ENCODE results near the gene NANS. TPM values are rescaled to one million over a fixed set of nuclear protein-coding genes. Genes with fewer than 3 reads are reported as not detected.

Gene NANS
- polyA plus RNA-seq, 1 donor (not counting 4 experiments of a cell fraction or from before 2014, with no cell fraction given) = 63.1 TPM

GRCh38 chr9:98130576-98131228 lies 74.2 kb downstream of the NANS start:
- peaks cover 40 to 71% of the 10 kb centered on the region in 2 experiments for H3K36me3 ChIP-seq (ENCODE audit: control insufficient read depth in 2 of 2, extremely low read depth in 1 of 2, insufficient read depth in 2 of 2, low read length in 2 of 2)

GRCh38 chr9:98132158-98132557 lies 75.6 kb downstream of the NANS start:
- dilution Hi-C loops (cut with MboI; ENCODE audit: extremely low pct_ligation_motif_present, low sequenced_read_pairs) = no loop called here
- Histone ChIP-seq H3K4me2 (ENCODE audit: control insufficient read depth, extremely low read depth, insufficient read depth, low read depth, low read length) (no peak overlapping the region), H3K9ac (ENCODE audit: control insufficient read depth, extremely low read depth, insufficient read depth, low read length) (no peak overlapping the region), H3K36me3 (ENCODE audit: control insufficient read depth in 2 of 2, extremely low read depth in 1 of 2, insufficient read depth in 2 of 2, low read length in 2 of 2) (peaks cover 36 to 76% of the 10 kb centered on the region in 2 experiments), H2AFZ (ENCODE audit: control insufficient read depth, low read length) (no peak overlapping the region), H3K27me3 (ENCODE audit: control insufficient read depth, extremely low read depth, insufficient read depth, low read length) (no peaks in the 10 kb centered on the region), H3K4me3 (ENCODE audit: control insufficient read depth in 2 of 3, extremely low read depth in 1 of 3, insufficient read depth in 2 of 3, low read depth in 1 of 3, low read length in 3 of 3) (no peak overlapping the region), H3K9me1 (ENCODE audit: control insufficient read depth, extremely low read depth, insufficient read depth, low read length) (no peaks in the 10 kb centered on the region), H4K20me1 (ENCODE audit: control insufficient read depth, extremely low read depth, insufficient read depth, low read length) (no peaks in the 10 kb centered on the region), H3K9me3 (ENCODE audit: control insufficient read depth, low read depth, low read length) (no peaks in the 10 kb centered on the region), H3K27ac (ENCODE audit: control insufficient read depth, insufficient read depth, low read length) (no peak overlapping the region), H3K79me2 (ENCODE audit: control insufficient read depth, insufficient read depth, low read length) (no peaks in the 10 kb centered on the region), H3K4me1 (ENCODE audit: control insufficient read depth, extremely low read depth, insufficient read depth, low read length) (no peaks in the 10 kb centered on the region)
- FAIRE-seq (no peak), DNase-seq (ENCODE audit: low read depth, low spot score) (no peak)
- TF ChIP-seq EZH2 (IDR thresholded peaks at IDR 0.05; ENCODE audit: low read length) = no peak
- TF ChIP-seq CTCF (optimal IDR thresholded peaks at IDR 0.05 in 1 of 3, IDR thresholded peaks at IDR 0.05 in 1 of 3, conservative IDR thresholded peaks at IDR 0.05 in 1 of 3; ENCODE audit: extremely low read depth in 1 of 3, insufficient read depth in 2 of 3, low read length in 3 of 3) = no peak

More at GRCh38 chr9:98130576-98131228, 74.2 kb downstream of the NANS start:
- H3K4me3 ChIP-seq (ENCODE audit: control insufficient read depth in 2 of 3, extremely low read depth in 1 of 3, insufficient read depth in 2 of 3, low read depth in 1 of 3, low read length in 3 of 3) = no peak overlapping the region
- H2AFZ ChIP-seq (ENCODE audit: control insufficient read depth, low read length) = no peak overlapping the region
- no peaks in the 10 kb centered on the region for H3K4me1 ChIP-seq (ENCODE audit: control insufficient read depth, extremely low read depth, insufficient read depth, low read length)
- H3K4me2 ChIP-seq (ENCODE audit: control insufficient read depth, extremely low read depth, insufficient read depth, low read depth, low read length) = no peak overlapping the region
- no peak for FAIRE-seq
- H3K27me3 ChIP-seq (ENCODE audit: control insufficient read depth, extremely low read depth, insufficient read depth, low read length) = no peaks in the 10 kb centered on the region
- H3K27ac ChIP-seq (ENCODE audit: control insufficient read depth, insufficient read depth, low read length) = no peak overlapping the region
- no peaks in the 10 kb centered on the region for H3K79me2 ChIP-seq (ENCODE audit: control insufficient read depth, insufficient read depth, low read length)
- dilution Hi-C loops (cut with MboI; ENCODE audit: extremely low pct_ligation_motif_present, low sequenced_read_pairs) = no loop called here
- no peak for TF ChIP-seq CTCF (optimal IDR thresholded peaks at IDR 0.05 in 1 of 3, IDR thresholded peaks at IDR 0.05 in 1 of 3, conservative IDR thresholded peaks at IDR 0.05 in 1 of 3; ENCODE audit: extremely low read depth in 1 of 3, insufficient read depth in 2 of 3, low read length in 3 of 3)
- no peak for TF ChIP-seq EZH2 (IDR thresholded peaks at IDR 0.05; ENCODE audit: low read length)
- H4K20me1 ChIP-seq (ENCODE audit: control insufficient read depth, extremely low read depth, insufficient read depth, low read length) = no peaks in the 10 kb centered on the region
- H3K9ac ChIP-seq (ENCODE audit: control insufficient read depth, extremely low read depth, insufficient read depth, low read length) = no peak overlapping the region
- DNase-seq (ENCODE audit: low read depth, low spot score) = no peak
- H3K9me3 ChIP-seq (ENCODE audit: control insufficient read depth, low read depth, low read length) = no peaks in the 10 kb centered on the region
- no peaks in the 10 kb centered on the region for H3K9me1 ChIP-seq (ENCODE audit: control insufficient read depth, extremely low read depth, insufficient read depth, low read length)

Small RNA genes within 50 kb of the gene (small RNA-seq; reads per million reads assigned to genes)
- 0 reads per million in 3 experiments for gene RF00017 (ENCODE audit: insufficient read length in 3 of 3, low read depth in 3 of 3, low replicate concordance in 1 of 3)
- gene RNU6-918P (ENCODE audit: insufficient read length in 3 of 3, low read depth in 3 of 3, low replicate concordance in 1 of 3) = 0 reads per million in 3 experiments

Other genes starting within 250 kb of the NANS start
- 0.97 to 1.9 TPM (median 1.1 TPM) in 3 replicates for gene FOXE1, start 203.5 kb upstream of the NANS start, polyA plus RNA-seq
- gene TRMO, start 134.2 kb upstream of the NANS start, polyA plus RNA-seq = 13.9 to 19.4 TPM (median 17.0 TPM) in 3 replicates
- 0.02 TPM in 1 of 3 replicates, not detected in the others for gene HEMGN, start 118.6 kb upstream of the NANS start, polyA plus RNA-seq
- gene ANP32B, start 73.4 kb upstream of the NANS start, polyA plus RNA-seq = 17.2 to 51.0 TPM (median 45.0 TPM) in 3 replicates
- gene TRIM14, start 62.5 kb downstream of the NANS start, polyA plus RNA-seq = 19.8 to 36.9 TPM (median 22.1 TPM) in 3 replicates
- 30.9 to 45.2 TPM (median 31.7 TPM) in 3 replicates for gene CORO2A, start 135.9 kb downstream of the NANS start, polyA plus RNA-seq
- 59.2 to 110 TPM (median 73.2 TPM) in 3 replicates for gene TBC1D2, start 198.9 kb downstream of the NANS start, polyA plus RNA-seq